Measurements from ENCODE around the gene DPRX. TPM values are rescaled to one million over a fixed set of nuclear protein-coding genes. Genes with fewer than 3 reads are reported as not detected.

The DPRX gene
- polyA plus RNA-seq, 1 experiment = not detected

- ChIA-PET POLR2A (no interaction called here), CTCF (interaction anchor here (0.6 kb wide), 1 partner anchor 241 kb away, joined by 4 read pairs; no protein-coding TSS in a partner anchor)
- no peak for DNase-seq (ENCODE audit: low read depth, low spot score)
- no peak for TF ChIP-seq CTCF (IDR thresholded peaks at IDR 0.05; ENCODE audit: low read depth, low read length)
- Histone ChIP-seq H3K27me3 (ENCODE audit: control insufficient read depth, insufficient read depth, low read length) (no peaks in the 10 kb centered on the region), H3K9me3 (ENCODE audit: control insufficient read depth, insufficient read depth, low read length) (peaks cover 80% of the 10 kb centered on the region), H3K4me3 (ENCODE audit: low read depth, low read length) (no peak overlapping the region), H3K27ac (ENCODE audit: low read depth, low read length) (no peak overlapping the region)
Observed at GRCh38 chr19:53652476-53652875, 20.7 kb downstream of the DPRX start.

- Histone ChIP-seq H3K4me3 (ENCODE audit: low read depth, low read length) (no peak overlapping the region), H3K27me3 (ENCODE audit: control insufficient read depth, insufficient read depth, low read length) (no peaks in the 10 kb centered on the region), H3K9me3 (ENCODE audit: control insufficient read depth, insufficient read depth, low read length) (peaks cover 77% of the 10 kb centered on the region), H3K27ac (ENCODE audit: low read depth, low read length) (no peak overlapping the region)
- CTCF ChIA-PET = no interaction called here
- DNase-seq (ENCODE audit: low read depth, low spot score) = no peak
- POLR2A ChIA-PET = interaction anchor here (0.6 kb wide), 1 partner anchor 230 kb away, joined by 4 read pairs; no protein-coding TSS in a partner anchor
- no peak for TF ChIP-seq CTCF (IDR thresholded peaks at IDR 0.05; ENCODE audit: low read depth, low read length)
Observed at GRCh38 chr19:53655042-53655665, 23.4 kb downstream of the DPRX start.

- Histone ChIP-seq H3K4me3 (ENCODE audit: low read depth, low read length) (no peak overlapping the region), H3K27me3 (ENCODE audit: control insufficient read depth, insufficient read depth, low read length) (no peaks in the 10 kb centered on the region), H3K9me3 (ENCODE audit: control insufficient read depth, insufficient read depth, low read length) (peaks cover 74% of the 10 kb centered on the region), H3K27ac (ENCODE audit: low read depth, low read length) (no peak overlapping the region)
- no peak for DNase-seq (ENCODE audit: low read depth, low spot score)
- CTCF ChIA-PET = no interaction called here
- POLR2A ChIA-PET = no interaction called here
- no peak for TF ChIP-seq CTCF (IDR thresholded peaks at IDR 0.05; ENCODE audit: low read depth, low read length)
Observed at GRCh38 chr19:53657330-53657729, 25.5 kb downstream of the DPRX start.

- no peak for DNase-seq (ENCODE audit: low read depth, low spot score)
- CTCF ChIA-PET = no interaction called here
Observed at GRCh38 chr19:53657778-53658177, 26.0 kb downstream of the DPRX start.

More at GRCh38 chr19:53657778-53658177, 26.0 kb downstream of the DPRX start:
- H3K27me3 ChIP-seq (ENCODE audit: control insufficient read depth, insufficient read depth, low read length) = no peaks in the 10 kb centered on the region
- TF ChIP-seq CTCF (IDR thresholded peaks at IDR 0.05; ENCODE audit: low read depth, low read length) = no peak
- H3K4me3 ChIP-seq (ENCODE audit: low read depth, low read length) = no peak overlapping the region
- peaks cover 69% of the 10 kb centered on the region for H3K9me3 ChIP-seq (ENCODE audit: control insufficient read depth, insufficient read depth, low read length)
- POLR2A ChIA-PET = no interaction called here
- H3K27ac ChIP-seq (ENCODE audit: low read depth, low read length) = no peak overlapping the region
